A673 (cell line): Measurements from ENCODE around the gene PAXX.

Source experiments
- CTCF ChIP-seq: fragments of 300-800, 200-600 bp; sonication (generic); conservative IDR thresholded peaks from 2 replicates; pipeline ENCODE4 v1.5.1; 2017; ENCODE audit warnings: low read depth, mild to moderate bottlenecking, antibody characterized with exemption, low read length, moderate library complexity, mixed read lengths
- EZH2 ChIP-seq: fragments of 200-600 bp; sonication (generic); IDR thresholded peaks from 2 replicates; pipeline ENCODE4 v1.6.1; 2017; ENCODE audit warnings: borderline replicate concordance, low read depth, mild to moderate bottlenecking, mixed read lengths, antibody characterized with exemption, low read length; ENCODE audit not compliant: poor library complexity, severe bottlenecking

GRCh38 chr9:136955943-136956335 lies 36.3 kb upstream of the PAXX start:
- TF ChIP-seq CTCF (no peak), EZH2 (no peak)
